RWPE2 (cell line): Measurements from ENCODE around the gene MRGPRG.
A peak's percentile ranks its signal among the peaks of the same experiment; 100 is the strongest.

Source experiments
- ATAC-seq: fragments of 200-7000 bp; cut with Tn5 transposase; 3 replicates; pipeline ENCODE4 v1.9.1; 2021; ENCODE audit warnings: low read depth
- DNase-seq: peaks from one replicate; pipeline ENCODE4 v3.0.0-alpha.2; 2020; ENCODE audit warnings: low spot score
- H3K27ac ChIP-seq: fragments of 450-650 bp; 2 replicates; pipeline ENCODE4 v1.5.1; 2017; ENCODE audit warnings: mild to moderate bottlenecking; ENCODE audit not compliant: poor library complexity, severe bottlenecking
- H3K27me3 ChIP-seq: fragments of 250-450 bp; sonication (Bioruptor Pico); 2 replicates; pipeline ENCODE4 v1.5.1; 2021; ENCODE audit warnings: mild to moderate bottlenecking, moderate library complexity; ENCODE audit not compliant: insufficient read depth, poor library complexity, severe bottlenecking
- H3K36me3 ChIP-seq: fragments of 250-450 bp; sonication (Bioruptor Pico); 2 replicates; pipeline ENCODE4 v1.5.1; 2020; ENCODE audit warnings: low read depth, mild to moderate bottlenecking, moderate library complexity
- H3K4me1 ChIP-seq: fragments of 250-450 bp; sonication (Bioruptor Pico); 2 replicates; pipeline ENCODE4 v1.5.1; 2021; ENCODE audit warnings: mild to moderate bottlenecking, moderate library complexity; ENCODE audit not compliant: insufficient read depth, poor library complexity, severe bottlenecking
- H3K4me3 ChIP-seq: fragments of 250-450 bp; sonication (Bioruptor Pico); 2 replicates; pipeline ENCODE4 v1.5.1; 2021; ENCODE audit warnings: mild to moderate bottlenecking, moderate library complexity; ENCODE audit not compliant: severe bottlenecking
- H3K9me3 ChIP-seq: fragments of 250-450 bp; sonication (Bioruptor Pico); 2 replicates; pipeline ENCODE4 v1.5.1; 2021; ENCODE audit warnings: mild to moderate bottlenecking, moderate library complexity; ENCODE audit not compliant: severe bottlenecking
- CTCF ChIP-seq: fragments of 450-650 bp; IDR thresholded peaks from one replicate; pipeline ENCODE4 v1.5.1; 2017; ENCODE audit warnings: mild to moderate bottlenecking, moderate library complexity; ENCODE audit not compliant: poor library complexity, severe bottlenecking

Gene MRGPRG

GRCh38 chr11:3243880-3244279 lies 25.3 kb upstream of the MRGPRG start:
- H3K4me3 ChIP-seq, result no peak overlapping the region
- no peaks in the 10 kb centered on the region for H3K9me3 ChIP-seq
- H3K36me3 ChIP-seq, result no peaks in the 10 kb centered on the region
- H3K4me1 ChIP-seq, result no peaks in the 10 kb centered on the region
- H3K27ac ChIP-seq, result no peak overlapping the region
- TF ChIP-seq CTCF, result no peak
- ATAC-seq (no peak), DNase-seq (no peak)
- H3K27me3 ChIP-seq, result peaks cover 6% of the 10 kb centered on the region

GRCh38 chr11:3237119-3237518 lies 18.5 kb upstream of the MRGPRG start:
- TF ChIP-seq CTCF, result no peak
- no peak overlapping the region for H3K4me3 ChIP-seq
- ATAC-seq, result no peak
- no peak for DNase-seq
- H3K4me1 ChIP-seq, result no peaks in the 10 kb centered on the region
- H3K27me3 ChIP-seq, result peaks cover 17% of the 10 kb centered on the region
- H3K9me3 ChIP-seq, result no peaks in the 10 kb centered on the region
- H3K36me3 ChIP-seq, result no peaks in the 10 kb centered on the region
- H3K27ac ChIP-seq, result no peak overlapping the region

GRCh38 chr11:3234846-3235245 lies 16.2 kb upstream of the MRGPRG start:
- no peak overlapping the region for H3K4me3 ChIP-seq
- no peaks in the 10 kb centered on the region for H3K36me3 ChIP-seq
- ATAC-seq (no peak), DNase-seq (no peak)
- H3K27me3 ChIP-seq, result peaks cover 26% of the 10 kb centered on the region
- no peaks in the 10 kb centered on the region for H3K9me3 ChIP-seq
- no peak overlapping the region for H3K27ac ChIP-seq
- H3K4me1 ChIP-seq, result no peaks in the 10 kb centered on the region
- no peak for TF ChIP-seq CTCF

GRCh38 chr11:3232956-3233355 lies 14.3 kb upstream of the MRGPRG start:
- H3K4me1 ChIP-seq, result no peaks in the 10 kb centered on the region
- peaks cover 26% of the 10 kb centered on the region for H3K27me3 ChIP-seq
- DNase-seq (no peak), ATAC-seq (no peak)
- no peaks in the 10 kb centered on the region for H3K9me3 ChIP-seq
- no peak overlapping the region for H3K4me3 ChIP-seq
- TF ChIP-seq CTCF, result no peak
- H3K27ac ChIP-seq, result no peak overlapping the region
- H3K36me3 ChIP-seq, result no peaks in the 10 kb centered on the region

- no peaks in the 10 kb centered on the region for H3K9me3 ChIP-seq
- DNase-seq, result no peak
- TF ChIP-seq CTCF, result no peak
- H3K4me1 ChIP-seq, result no peaks in the 10 kb centered on the region
- peaks cover 26% of the 10 kb centered on the region for H3K27me3 ChIP-seq
- no peak within 1 kb of the TSS for H3K4me3 ChIP-seq
- ATAC-seq, result peak; percentile 39
- H3K36me3 ChIP-seq, result no peaks in the 10 kb centered on the region
- H3K27ac ChIP-seq, result no peak within 1 kb of the TSS
Observed at GRCh38 chr11:3231851-3232744, 13.5 kb upstream of the MRGPRG start, which contains the start of gene MRGPRE. MRGPRE (minus strand) TSS chr11:3232417; CDS start chr11:3228799, 3,618 bp downstream.
